ENCODE data around the gene LDB3.

The LDB3 gene

GRCh38 chr10:86664341-86665217 lies 3.7 kb upstream of the LDB3 start:
- no peak for DNase-seq (ENCODE audit: low read depth in 2 of 2)

GRCh38 chr10:86665218-86665607 lies 3.1 kb upstream of the LDB3 start:
- no peak for DNase-seq (ENCODE audit: low read depth in 2 of 2)

- no peak for DNase-seq (ENCODE audit: low read depth in 2 of 2)
Observed at GRCh38 chr10:86665868-86666267, 2.4 kb upstream of the LDB3 start.

GRCh38 chr10:86666538-86666937 lies 1.8 kb upstream of the LDB3 start:
- DNase-seq (ENCODE audit: low read depth in 2 of 2), result no peak

- no peak for DNase-seq (ENCODE audit: low read depth in 2 of 2)
Observed at GRCh38 chr10:86667421-86668181, 710 bp upstream of the LDB3 start.

- no peak for DNase-seq (ENCODE audit: low read depth in 2 of 2)
Observed at GRCh38 chr10:86670290-86670811, 2.0 kb downstream of the LDB3 start.

- no peak for DNase-seq (ENCODE audit: low read depth in 2 of 2)
Observed at GRCh38 chr10:86670876-86671275, 2.6 kb downstream of the LDB3 start.

GRCh38 chr10:86671419-86671818 lies 3.1 kb downstream of the LDB3 start:
- no peak for DNase-seq (ENCODE audit: low read depth in 2 of 2)

- no peak for DNase-seq (ENCODE audit: low read depth in 2 of 2)
Observed at GRCh38 chr10:86671985-86672710, 3.8 kb downstream of the LDB3 start.

- no peak for DNase-seq (ENCODE audit: low read depth in 2 of 2)
Observed at GRCh38 chr10:86673216-86673826, 5.0 kb downstream of the LDB3 start.

- no peak for DNase-seq (ENCODE audit: low read depth in 2 of 2)
Observed at GRCh38 chr10:86673827-86674581, 5.7 kb downstream of the LDB3 start.

GRCh38 chr10:86674912-86675311 lies 6.6 kb downstream of the LDB3 start:
- DNase-seq (ENCODE audit: low read depth in 2 of 2), result no peak

GRCh38 chr10:86677374-86677773 lies 9.1 kb downstream of the LDB3 start:
- DNase-seq (ENCODE audit: low read depth in 2 of 2), result no peak

- no peak for DNase-seq (ENCODE audit: low read depth in 2 of 2)
Observed at GRCh38 chr10:86678999-86679792, 10.9 kb downstream of the LDB3 start.

- DNase-seq (ENCODE audit: low read depth in 2 of 2), result no peak
Observed at GRCh38 chr10:86681047-86681446, 12.7 kb downstream of the LDB3 start.

GRCh38 chr10:86681722-86682386 lies 13.5 kb downstream of the LDB3 start:
- DNase-seq (ENCODE audit: low read depth in 2 of 2), result no peak

- no peak for DNase-seq (ENCODE audit: low read depth in 2 of 2)
Observed at GRCh38 chr10:86682675-86683074, 14.4 kb downstream of the LDB3 start.

- no peak for DNase-seq (ENCODE audit: low read depth in 2 of 2)
Observed at GRCh38 chr10:86684331-86685097, 16.2 kb downstream of the LDB3 start.

GRCh38 chr10:86685416-86685815 lies 17.1 kb downstream of the LDB3 start:
- DNase-seq (ENCODE audit: low read depth in 2 of 2), result no peak

Data from stimulated activated CD8-positive, alpha-beta memory T cell treated with anti-CD3 and anti-CD28 coated beads, Interleukin-2, amount 100 ng/mL, for 1 hour (primary cell).